ENCODE measurements around the gene OIT3.

DNA sequence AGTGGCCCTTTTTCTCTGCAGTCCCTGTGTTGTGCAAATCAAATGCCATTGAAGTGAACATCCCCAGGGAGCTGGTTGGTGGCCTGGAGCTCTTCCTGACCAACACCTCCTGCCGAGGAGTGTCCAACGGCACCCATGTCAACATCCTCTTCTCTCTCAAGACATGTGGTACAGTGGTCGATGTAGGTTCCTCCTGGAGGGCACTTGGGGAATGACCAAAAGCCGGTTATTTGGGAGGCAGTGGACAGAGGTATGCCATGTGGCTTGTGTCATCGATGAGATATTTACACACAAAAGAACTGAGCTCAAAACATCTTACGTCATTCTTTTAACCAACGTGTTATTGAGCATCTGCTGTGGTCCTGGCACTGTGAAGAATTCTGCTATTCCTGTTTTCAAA is 19.7 kb downstream of the OIT3 start:
- TF ChIP-seq, protein P1, sequence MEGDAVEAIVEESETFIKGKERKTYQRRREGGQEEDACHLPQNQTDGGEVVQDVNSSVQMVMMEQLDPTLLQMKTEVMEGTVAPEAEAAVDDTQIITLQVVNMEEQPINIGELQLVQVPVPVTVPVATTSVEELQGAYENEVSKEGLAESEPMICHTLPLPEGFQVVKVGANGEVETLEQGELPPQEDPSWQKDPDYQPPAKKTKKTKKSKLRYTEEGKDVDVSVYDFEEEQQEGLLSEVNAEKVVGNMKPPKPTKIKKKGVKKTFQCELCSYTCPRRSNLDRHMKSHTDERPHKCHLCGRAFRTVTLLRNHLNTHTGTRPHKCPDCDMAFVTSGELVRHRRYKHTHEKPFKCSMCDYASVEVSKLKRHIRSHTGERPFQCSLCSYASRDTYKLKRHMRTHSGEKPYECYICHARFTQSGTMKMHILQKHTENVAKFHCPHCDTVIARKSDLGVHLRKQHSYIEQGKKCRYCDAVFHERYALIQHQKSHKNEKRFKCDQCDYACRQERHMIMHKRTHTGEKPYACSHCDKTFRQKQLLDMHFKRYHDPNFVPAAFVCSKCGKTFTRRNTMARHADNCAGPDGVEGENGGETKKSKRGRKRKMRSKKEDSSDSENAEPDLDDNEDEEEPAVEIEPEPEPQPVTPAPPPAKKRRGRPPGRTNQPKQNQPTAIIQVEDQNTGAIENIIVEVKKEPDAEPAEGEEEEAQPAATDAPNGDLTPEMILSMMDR (conservative IDR thresholded peaks at IDR 0.05; ENCODE audit: low read length), result no peak
- TF ChIP-seq EZH2phosphoT487 (IDR thresholded peaks at IDR 0.05; ENCODE audit: borderline replicate concordance, low read depth, low read length), result no peak
